Vagina (tissue), 2 donors: Measurements from ENCODE around the gene TXNRD3. TPM values are rescaled to one million over a fixed set of nuclear protein-coding genes. Genes with fewer than 3 reads are reported as not detected.
A peak's percentile ranks its signal among the peaks of the same experiment; 100 is the strongest.

Experiments
- DNase-seq, 2 donors: peaks; one replicate each; pipeline ENCODE4 v3.0.0-alpha.2; 2017; ENCODE audit errors: extremely low spot score in 2 of 2
- H3K27ac ChIP-seq: fragments of 200-600 bp; sonication (generic); one replicate; pipeline ENCODE4 v1.5.1; 2019
- H3K27me3 ChIP-seq: fragments of 200-600 bp; sonication (generic); one replicate; pipeline ENCODE4 v1.5.1; 2019
- H3K36me3 ChIP-seq, 2 donors: fragments of 200-600 bp; sonication (generic); one replicate each; pipeline ENCODE4 v1.5.1; 2017 to 2019
- H3K4me1 ChIP-seq: fragments of 200-600 bp; sonication (generic); one replicate; pipeline ENCODE4 v1.5.1; 2019
- H3K4me3 ChIP-seq, 2 donors: fragments of 200-600 bp; sonication (generic); 1 replicate in 1 of 2; 2 replicates in 1 of 2; pipeline ENCODE4 v1.5.1; 2016 to 2019
- H3K9me3 ChIP-seq: fragments of 200-600 bp; sonication (generic); one replicate; pipeline ENCODE4 v1.5.1; 2019
- CTCF ChIP-seq, 3 experiments: fragments of 450-650 bp in 2 of 3; fragments of 200-600 bp in 1 of 3; sonication (generic) in 1 of 3; IDR thresholded peaks; one replicate each; pipeline ENCODE4 v1.5.1; 2017 to 2019; ENCODE audit warnings: antibody characterized with exemption in 3 of 3, mild to moderate bottlenecking in 2 of 3, moderate library complexity in 2 of 3
- POLR2A ChIP-seq, 2 donors: fragments of 450-650 bp; IDR thresholded peaks; one replicate each; pipeline ENCODE4 v1.6.1; 2017; ENCODE audit warnings: antibody characterized with exemption in 2 of 2, mild to moderate bottlenecking in 2 of 2, moderate library complexity in 2 of 2
- POLR2AphosphoS5 ChIP-seq, 2 donors: sonication (generic); formaldehyde crosslinking; IDR thresholded peaks; one replicate each; pipeline ENCODE4 v1.9.0; 2017; ENCODE audit warnings: antibody characterized with exemption in 2 of 2, mild to moderate bottlenecking in 2 of 2, low read depth in 1 of 2; ENCODE audit not compliant: insufficient read depth in 1 of 2
- intact Hi-C: fragments of 100-400 bp; cut with DNase I; formaldehyde crosslinking; loops from one replicate; pipeline ENCODE4 v1.15.1; 2023
- total RNA-seq: library from RNA; depleted of rRNA; stranded (reverse); fragments of >200 nt; gene quantifications from one replicate; pipeline ENCODE4 v1.2.3, GENCODE V29; 2016

TXNRD3 gene
- total RNA-seq, 1 donor from 2014 or later, result 7.1 TPM

- no peaks in the 10 kb centered on the region for H3K27me3 ChIP-seq
- no peak overlapping the region for H3K4me3 ChIP-seq
- intact Hi-C loops, result no loop called here
- no peaks in the 10 kb centered on the region for H3K4me1 ChIP-seq
- H3K9me3 ChIP-seq, result no peaks in the 10 kb centered on the region
- H3K36me3 ChIP-seq, result no peaks in the 10 kb centered on the region
- TF ChIP-seq CTCF (IDR thresholded peaks at IDR 0.05) (no peak), POLR2AphosphoS5 (IDR thresholded peaks at IDR 0.05; ENCODE audit: insufficient read depth in 1 of 2, low read depth in 1 of 2) (no peak), POLR2A (IDR thresholded peaks at IDR 0.05) (no peak)
- no peak for DNase-seq
- no peak overlapping the region for H3K27ac ChIP-seq
These were observed 83.8 kb downstream of the TXNRD3 start for GRCh38 chr3:126571078-126571477.

GRCh38 chr3:126570103-126570541 lies 84.8 kb downstream of the TXNRD3 start:
- no peaks in the 10 kb centered on the region for H3K9me3 ChIP-seq
- peak in 1 of 2 donors; percentile 85 for DNase-seq
- H3K36me3 ChIP-seq, result no peaks in the 10 kb centered on the region
- no peaks in the 10 kb centered on the region for H3K27me3 ChIP-seq
- intact Hi-C loops, result no loop called here
- no peak overlapping the region for H3K27ac ChIP-seq
- H3K4me3 ChIP-seq, result no peak overlapping the region
- TF ChIP-seq POLR2AphosphoS5 (IDR thresholded peaks at IDR 0.05; ENCODE audit: insufficient read depth in 1 of 2, low read depth in 1 of 2) (no peak), CTCF (IDR thresholded peaks at IDR 0.05) (no peak)
- H3K4me1 ChIP-seq, result no peaks in the 10 kb centered on the region

GRCh38 chr3:126569390-126569975 lies 85.4 kb downstream of the TXNRD3 start:
- Histone ChIP-seq H3K27me3 (no peaks in the 10 kb centered on the region), H3K9me3 (no peaks in the 10 kb centered on the region), H3K4me3 (no peak overlapping the region), H3K36me3 (no peaks in the 10 kb centered on the region), H3K4me1 (no peaks in the 10 kb centered on the region), H3K27ac (no peak overlapping the region)
- TF ChIP-seq POLR2A (IDR thresholded peaks at IDR 0.05) (no peak), CTCF (IDR thresholded peaks at IDR 0.05) (no peak), POLR2AphosphoS5 (IDR thresholded peaks at IDR 0.05; ENCODE audit: insufficient read depth in 1 of 2, low read depth in 1 of 2) (no peak)
- intact Hi-C loops, result no loop called here
- DNase-seq, result peak in 1 of 2 donors; percentile 69

GRCh38 chr3:126568776-126569342 lies 86.1 kb downstream of the TXNRD3 start:
- H3K4me1 ChIP-seq, result no peaks in the 10 kb centered on the region
- peak in 1 of 2 donors; percentile 72 for DNase-seq
- H3K4me3 ChIP-seq, result no peak overlapping the region
- no peaks in the 10 kb centered on the region for H3K36me3 ChIP-seq
- no peak overlapping the region for H3K27ac ChIP-seq
- no peaks in the 10 kb centered on the region for H3K9me3 ChIP-seq
- no peaks in the 10 kb centered on the region for H3K27me3 ChIP-seq
- TF ChIP-seq CTCF (IDR thresholded peaks at IDR 0.05), result no peak
- no peak for TF ChIP-seq POLR2AphosphoS5 (IDR thresholded peaks at IDR 0.05; ENCODE audit: insufficient read depth in 1 of 2, low read depth in 1 of 2)
- intact Hi-C loops, result no loop called here

GRCh38 chr3:126567696-126568438 lies 87.1 kb downstream of the TXNRD3 start:
- peak in 1 of 2 donors; percentile 65 for DNase-seq
- intact Hi-C loops, result no loop called here
- no peaks in the 10 kb centered on the region for H3K27me3 ChIP-seq
- no peaks in the 10 kb centered on the region for H3K36me3 ChIP-seq
- no peak overlapping the region for H3K27ac ChIP-seq
- no peaks in the 10 kb centered on the region for H3K4me1 ChIP-seq
- TF ChIP-seq CTCF (IDR thresholded peaks at IDR 0.05) (no peak), POLR2A (IDR thresholded peaks at IDR 0.05) (no peak), POLR2AphosphoS5 (IDR thresholded peaks at IDR 0.05; ENCODE audit: insufficient read depth in 1 of 2, low read depth in 1 of 2) (no peak)
- no peaks in the 10 kb centered on the region for H3K9me3 ChIP-seq
- no peak overlapping the region for H3K4me3 ChIP-seq
